ENCODE data around the gene MSMP. TPM values are rescaled to one million over a fixed set of nuclear protein-coding genes. Genes with fewer than 3 reads are reported as not detected.

The MSMP gene
- polyA plus RNA-seq, 3 donors, result not detected

DNA sequence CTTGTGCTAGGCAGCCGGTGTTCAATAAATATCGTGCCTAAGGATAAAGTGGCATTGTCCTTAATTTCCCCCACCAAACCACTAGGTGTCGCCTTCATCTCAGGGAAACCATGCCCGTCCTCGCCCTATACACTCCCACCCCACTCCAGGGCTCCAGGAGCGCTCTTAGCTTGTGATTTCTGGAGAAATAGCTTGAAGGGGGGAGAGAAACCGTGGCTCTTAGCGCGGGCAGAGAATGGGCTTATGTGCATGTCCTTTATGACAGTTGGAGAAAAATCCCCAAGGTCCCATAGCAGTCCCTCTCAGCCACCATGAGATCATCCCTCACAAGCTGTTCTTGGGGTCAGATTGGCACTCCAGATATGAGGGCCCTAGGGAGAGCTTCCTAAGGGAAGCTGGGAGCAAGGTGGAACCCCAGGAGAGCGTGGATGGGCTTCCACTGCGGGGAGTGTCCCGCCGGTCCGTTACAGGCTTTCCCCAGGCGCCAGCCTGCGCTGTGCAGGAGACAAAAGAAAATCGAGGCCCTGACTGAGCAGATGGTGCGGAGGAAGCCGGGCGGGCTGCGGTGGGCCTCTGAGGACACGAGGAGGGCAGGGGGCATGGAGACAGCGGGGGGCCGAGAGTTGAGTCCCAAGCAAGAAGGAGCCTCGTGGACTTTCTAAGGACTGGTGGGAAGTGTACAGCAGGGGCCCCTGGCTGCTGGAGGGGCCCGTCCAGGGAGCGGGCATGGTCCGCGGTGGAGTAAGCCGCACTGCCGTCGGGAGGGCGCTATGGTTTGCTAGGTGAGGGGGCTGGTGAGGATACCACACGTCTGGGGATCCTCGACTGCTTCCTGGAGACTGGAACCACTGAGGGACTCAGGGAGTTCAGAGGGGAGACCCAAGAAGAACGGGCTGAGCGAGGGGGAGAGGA lies 36.6 kb upstream of the MSMP start:
- TF ChIP-seq, protein P1, sequence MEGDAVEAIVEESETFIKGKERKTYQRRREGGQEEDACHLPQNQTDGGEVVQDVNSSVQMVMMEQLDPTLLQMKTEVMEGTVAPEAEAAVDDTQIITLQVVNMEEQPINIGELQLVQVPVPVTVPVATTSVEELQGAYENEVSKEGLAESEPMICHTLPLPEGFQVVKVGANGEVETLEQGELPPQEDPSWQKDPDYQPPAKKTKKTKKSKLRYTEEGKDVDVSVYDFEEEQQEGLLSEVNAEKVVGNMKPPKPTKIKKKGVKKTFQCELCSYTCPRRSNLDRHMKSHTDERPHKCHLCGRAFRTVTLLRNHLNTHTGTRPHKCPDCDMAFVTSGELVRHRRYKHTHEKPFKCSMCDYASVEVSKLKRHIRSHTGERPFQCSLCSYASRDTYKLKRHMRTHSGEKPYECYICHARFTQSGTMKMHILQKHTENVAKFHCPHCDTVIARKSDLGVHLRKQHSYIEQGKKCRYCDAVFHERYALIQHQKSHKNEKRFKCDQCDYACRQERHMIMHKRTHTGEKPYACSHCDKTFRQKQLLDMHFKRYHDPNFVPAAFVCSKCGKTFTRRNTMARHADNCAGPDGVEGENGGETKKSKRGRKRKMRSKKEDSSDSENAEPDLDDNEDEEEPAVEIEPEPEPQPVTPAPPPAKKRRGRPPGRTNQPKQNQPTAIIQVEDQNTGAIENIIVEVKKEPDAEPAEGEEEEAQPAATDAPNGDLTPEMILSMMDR (IDR thresholded peaks at IDR 0.05), result peak; percentile 82
- Histone ChIP-seq H4K20me1 (ENCODE audit: insufficient read depth, low read length) (no peaks in the 10 kb centered on the region), H3K4me2 (replicated peaks; ENCODE audit: extremely low read depth, low read length, poor library complexity, severe bottlenecking) (peak overlapping the region; percentile 35), H3K4me1 (ENCODE audit: control insufficient read depth in 1 of 2, insufficient read depth in 2 of 2, low read length in 2 of 2) (no peaks in the 10 kb centered on the region), H3K27me3 (ENCODE audit: control insufficient read depth in 2 of 2, insufficient read depth in 2 of 2, low read length in 2 of 2) (peaks cover 0 to 13% of the 10 kb centered on the region in 2 donors), H3K4me3 (replicated peaks in 1 of 3; ENCODE audit: low read depth in 2 of 3, low read length in 3 of 3) (no peak overlapping the region), H2AFZ (ENCODE audit: insufficient read depth, low read depth, low read length, poor library complexity, severe bottlenecking) (no peak overlapping the region), H3K27ac (ENCODE audit: low read depth in 1 of 2, low read length in 2 of 2) (no peak overlapping the region), H3K36me3 (replicated peaks in 1 of 2; ENCODE audit: control insufficient read depth in 1 of 2, insufficient read depth in 2 of 2, low read length in 2 of 2) (no peaks in the 10 kb centered on the region), H3K9me3 (replicated peaks in 1 of 2; ENCODE audit: control insufficient read depth in 1 of 2, insufficient read depth in 1 of 2, low read length in 2 of 2) (no peaks in the 10 kb centered on the region), H3K79me2 (ENCODE audit: insufficient read depth, low read length) (no peaks in the 10 kb centered on the region), H3K9ac (ENCODE audit: insufficient read depth, low read length, poor library complexity, severe bottlenecking) (no peak overlapping the region)
- intact Hi-C loops (cut with micrococcal nuclease), result loop anchor here (1.0 to 5.0 kb wide), 2 partner anchors 92 kb away; no protein-coding TSS in a partner anchor
- DNase-seq, result peak; percentile 52 to 64 (median 62)
- Mint-ChIP-seq H3K4me3 (peak overlapping the region; percentile 34 to 74), H3K36me3 (peaks cover 0 to 1% of the 10 kb centered on the region in 2 donors), H3K9me3 (peaks cover 0 to 4% (median 0%) of the 10 kb centered on the region in 7 donors), H3K27ac (no peak overlapping the region), H3K4me1 (peaks cover 11% of the 10 kb centered on the region), H3K27me3 (ENCODE audit: low read depth in 3 of 3) (peaks cover 15 to 23% (median 15%) of the 10 kb centered on the region in 3 donors)
- WGBS (ENCODE audit: insufficient coverage), result 80% methylated on average over 26 of the region's 37 CpGs

DNA sequence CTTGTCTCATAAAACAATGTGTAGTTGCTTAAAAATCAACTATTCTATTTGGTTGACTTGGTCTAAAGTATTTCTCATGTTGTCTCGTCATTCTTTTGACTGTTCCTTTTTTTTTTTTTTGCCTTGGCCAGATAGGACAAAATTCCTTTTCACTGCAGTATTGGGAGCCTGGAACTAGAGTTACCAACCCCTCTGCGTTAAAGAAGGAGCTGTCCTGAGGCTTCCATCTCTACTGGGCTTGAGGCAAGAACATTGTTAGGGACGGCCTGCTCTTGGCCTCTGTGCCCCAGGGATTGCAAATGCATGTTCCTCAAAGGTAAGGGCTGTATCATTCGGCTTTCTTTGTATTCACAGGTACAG lies 35.9 kb upstream of the MSMP start:
- H3K9me3 ChIP-seq (replicated peaks in 1 of 2; ENCODE audit: control insufficient read depth in 1 of 2, insufficient read depth in 1 of 2, low read length in 2 of 2), result no peaks in the 10 kb centered on the region
- peaks cover 15 to 23% (median 15%) of the 10 kb centered on the region in 3 donors for H3K27me3 Mint-ChIP-seq (ENCODE audit: low read depth in 3 of 3)
- intact Hi-C loops (cut with micrococcal nuclease), result loop anchor here (1.0 to 5.0 kb wide), 2 partner anchors 92 kb away; no protein-coding TSS in a partner anchor
- H3K27me3 ChIP-seq (ENCODE audit: control insufficient read depth in 2 of 2, insufficient read depth in 2 of 2, low read length in 2 of 2), result peaks cover 0 to 13% of the 10 kb centered on the region in 2 donors
- no peak overlapping the region for H2AFZ ChIP-seq (ENCODE audit: insufficient read depth, low read depth, low read length, poor library complexity, severe bottlenecking)
- no peak overlapping the region for H3K27ac ChIP-seq (ENCODE audit: low read depth in 1 of 2, low read length in 2 of 2)
- peaks cover 11% of the 10 kb centered on the region for H3K4me1 Mint-ChIP-seq
- TF ChIP-seq, protein P1 (IDR thresholded peaks at IDR 0.05), result no peak
- no peak overlapping the region for H3K9ac ChIP-seq (ENCODE audit: insufficient read depth, low read length, poor library complexity, severe bottlenecking)
- H3K79me2 ChIP-seq (ENCODE audit: insufficient read depth, low read length), result no peaks in the 10 kb centered on the region
- H3K36me3 Mint-ChIP-seq, result peaks cover 0 to 1% of the 10 kb centered on the region in 2 donors
- no peak overlapping the region for H3K27ac Mint-ChIP-seq
- no peak overlapping the region for H3K4me3 ChIP-seq (replicated peaks in 1 of 3; ENCODE audit: low read depth in 2 of 3, low read length in 3 of 3)
- no peak for DNase-seq
- H3K36me3 ChIP-seq (replicated peaks in 1 of 2; ENCODE audit: control insufficient read depth in 1 of 2, insufficient read depth in 2 of 2, low read length in 2 of 2), result no peaks in the 10 kb centered on the region
- WGBS (ENCODE audit: insufficient coverage), result 62% methylated on average over 4 of the region's 4 CpGs
- no peaks in the 10 kb centered on the region for H4K20me1 ChIP-seq (ENCODE audit: insufficient read depth, low read length)
- peaks cover 0 to 4% (median 0%) of the 10 kb centered on the region in 7 donors for H3K9me3 Mint-ChIP-seq
- H3K4me3 Mint-ChIP-seq, result no peak overlapping the region
- H3K4me2 ChIP-seq (replicated peaks; ENCODE audit: extremely low read depth, low read length, poor library complexity, severe bottlenecking), result no peak overlapping the region
- no peaks in the 10 kb centered on the region for H3K4me1 ChIP-seq (ENCODE audit: control insufficient read depth in 1 of 2, insufficient read depth in 2 of 2, low read length in 2 of 2)
